T-cell (primary cell): ENCODE data around the gene IFT25. TPM values are rescaled to one million over a fixed set of nuclear protein-coding genes. Genes with fewer than 3 reads are reported as not detected.
A peak's percentile ranks its signal among the peaks of the same experiment; 100 is the strongest.

Experiments
- ATAC-seq, 4 experiments: fragments of 200-7000 bp in 3 of 4; fragments of 150-1000 bp in 1 of 4; cut with Tn5 transposase; replicated peaks in 1 of 4; 1 replicate in 3 of 4; 2 replicates in 1 of 4; pipeline ENCODE4 v1.10.0; 2021; ENCODE audit warnings: moderate library complexity in 3 of 4, mild to moderate bottlenecking in 2 of 4, moderate number of reproducible peaks in 1 of 4
- CTCF ChIA-PET, 2 donors: fragments of 300-600 bp; sonication (Branson Sonifier 250); formaldehyde crosslinking; loops; one replicate each; lab custom pipeline; 2022; ENCODE audit warnings: antibody characterized with exemption in 2 of 2; lab: Charles Lee
- POLR2A ChIA-PET, 2 donors: fragments of 300-600 bp; sonication (Branson Sonifier 250); formaldehyde crosslinking; loops; one replicate each; lab custom pipeline; 2022; ENCODE audit warnings: antibody characterized with exemption in 2 of 2; lab: Charles Lee
- DNase-seq, 35 experiments: peaks; one replicate each; pipeline versions ENCODE4 v3.0.0 to v3.0.0-alpha.2; 2013 to 2023
- H3K27ac ChIP-seq: one replicate; pipeline ENCODE4 v1.5.1; 2013; ENCODE audit warnings: low read length
- H3K27me3 ChIP-seq, 2 experiments: replicated peaks in 1 of 2; 1 replicate in 1 of 2; 2 replicates in 1 of 2; pipeline versions ENCODE4 v1.6.1 to v1.7.0; 2013; ENCODE audit warnings: low read length in 1 of 2, mixed read lengths in 1 of 2; ENCODE audit not compliant: control insufficient read depth in 2 of 2, insufficient read depth in 2 of 2; ENCODE audit errors: extremely low read depth in 1 of 2
- H3K36me3 ChIP-seq, 2 donors: 1 replicate in 1 of 2; 2 replicates in 1 of 2; pipeline versions ENCODE4 v1.6.1 to v1.7.0; 2013; ENCODE audit warnings: low read length in 1 of 2; ENCODE audit not compliant: control insufficient read depth in 2 of 2, insufficient read depth in 1 of 2; ENCODE audit errors: extremely low read depth in 1 of 2
- H3K4me1 ChIP-seq, 2 experiments: 1 replicate in 1 of 2; 2 replicates in 1 of 2; pipeline versions ENCODE4 v1.6.1 to v1.7.0; 2013; ENCODE audit warnings: low read length in 2 of 2, mixed read lengths in 1 of 2; ENCODE audit not compliant: insufficient read depth in 2 of 2, control insufficient read depth in 1 of 2; ENCODE audit errors: extremely low read depth in 1 of 2
- H3K4me3 ChIP-seq, 2 donors: 1 replicate in 1 of 2; 2 replicates in 1 of 2; pipeline versions ENCODE4 v1.5.1 to v1.7.0; 2013; ENCODE audit warnings: mild to moderate bottlenecking in 2 of 2, low read length in 1 of 2, moderate library complexity in 1 of 2; ENCODE audit not compliant: control insufficient read depth in 1 of 2; ENCODE audit errors: extremely low read depth in 1 of 2
- H3K9me3 ChIP-seq: 2 replicates; pipeline ENCODE4 v1.7.0; 2013
- H3K27ac Mint-ChIP-seq, 2 donors: one replicate each; pipeline ENCODE4 v1.8.0; 2020 to 2021; ENCODE audit warnings: mild to moderate bottlenecking in 2 of 2, mixed read lengths in 2 of 2
- H3K27me3 Mint-ChIP-seq, 2 donors: one replicate each; pipeline ENCODE4 v1.8.0; 2021 to 2022; ENCODE audit warnings: mixed read lengths in 2 of 2
- H3K36me3 Mint-ChIP-seq: one replicate; pipeline ENCODE4 v1.8.0; 2021; ENCODE audit warnings: mixed read lengths
- H3K4me1 Mint-ChIP-seq, 3 donors: one replicate each; pipeline ENCODE4 v1.8.0; 2020 to 2022; ENCODE audit warnings: mixed read lengths in 3 of 3, mild to moderate bottlenecking in 1 of 3
- H3K4me3 Mint-ChIP-seq, 3 donors: one replicate each; pipeline ENCODE4 v1.8.0; 2020 to 2022; ENCODE audit warnings: mild to moderate bottlenecking in 3 of 3, mixed read lengths in 3 of 3, moderate library complexity in 3 of 3
- H3K9me3 Mint-ChIP-seq, 3 donors: one replicate each; pipeline ENCODE4 v1.8.0; 2020 to 2022; ENCODE audit warnings: mixed read lengths in 3 of 3
- WGBS: methylation state at CpG from one replicate; pipeline ENCODE4 v1.1.5; 2013; ENCODE audit warnings: missing lambda C conversion rate; ENCODE audit not compliant: insufficient coverage; 5-methylcytosine and 5-hydroxymethylcytosine counted together
- total RNA-seq, 35 experiments: library from RNA in 6 of 35; stranded (reverse) in 6 of 35; fragments of 120-200 nt in 1 of 35; gene quantifications; one replicate each; pipeline versions ENCODE4 v1.2.1 to v1.2.4 and lab custom pipeline; 2013 to 2026

Gene IFT25
- total RNA-seq, 5 donors from 2014 or later (not counting 1 experiment from before 2014, with no cell fraction given), result 24.5 to 33.1 (median 31.2) TPM

DNA sequence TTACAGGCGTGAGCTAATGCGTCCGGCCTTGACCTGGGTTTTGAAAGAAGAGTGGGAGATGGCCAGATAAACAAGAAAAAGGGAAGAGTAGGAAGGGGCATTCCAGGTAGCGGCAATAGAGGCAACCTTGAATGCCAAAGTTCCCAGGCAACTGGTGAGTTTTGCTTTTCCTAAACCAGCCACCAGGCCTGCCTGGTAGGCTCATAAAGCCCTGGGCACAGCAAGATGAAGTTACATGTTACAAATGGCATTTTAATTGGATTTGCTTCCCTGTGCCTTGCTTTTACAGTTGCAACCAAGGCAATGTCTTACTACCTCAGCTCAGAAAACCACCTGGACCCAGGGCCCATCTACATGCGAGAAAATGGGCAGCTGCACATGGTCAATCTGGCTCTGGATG lies 6.2 kb upstream of the IFT25 start:
- no peak overlapping the region for H3K4me3 Mint-ChIP-seq
- H3K4me1 ChIP-seq, result peaks cover 2 to 6% of the 10 kb centered on the region in 2 experiments
- H3K27me3 Mint-ChIP-seq, result no peaks in the 10 kb centered on the region
- peaks cover 17 to 22% (median 20%) of the 10 kb centered on the region in 3 donors for H3K4me1 Mint-ChIP-seq
- H3K9me3 ChIP-seq, result no peaks in the 10 kb centered on the region
- DNase-seq (no peak), ATAC-seq (no peak)
- CTCF ChIA-PET, result interaction anchor here in 1 of 2 donors (0.5 kb wide), 1 partner anchor 129 kb away, joined by 3 read pairs; no protein-coding TSS in a partner anchor
- H3K36me3 Mint-ChIP-seq, result peaks cover 13% of the 10 kb centered on the region
- 88% methylated on average over 4 of the region's 5 CpGs for WGBS
- H3K27ac ChIP-seq, result no peak overlapping the region
- POLR2A ChIA-PET, result no interaction called here
- H3K36me3 ChIP-seq, result peaks cover 0 to 12% of the 10 kb centered on the region in 2 donors
- no peak overlapping the region for H3K4me3 ChIP-seq
- no peaks in the 10 kb centered on the region for H3K27me3 ChIP-seq
- H3K9me3 Mint-ChIP-seq, result no peaks in the 10 kb centered on the region
- H3K27ac Mint-ChIP-seq, result no peak overlapping the region

DNA sequence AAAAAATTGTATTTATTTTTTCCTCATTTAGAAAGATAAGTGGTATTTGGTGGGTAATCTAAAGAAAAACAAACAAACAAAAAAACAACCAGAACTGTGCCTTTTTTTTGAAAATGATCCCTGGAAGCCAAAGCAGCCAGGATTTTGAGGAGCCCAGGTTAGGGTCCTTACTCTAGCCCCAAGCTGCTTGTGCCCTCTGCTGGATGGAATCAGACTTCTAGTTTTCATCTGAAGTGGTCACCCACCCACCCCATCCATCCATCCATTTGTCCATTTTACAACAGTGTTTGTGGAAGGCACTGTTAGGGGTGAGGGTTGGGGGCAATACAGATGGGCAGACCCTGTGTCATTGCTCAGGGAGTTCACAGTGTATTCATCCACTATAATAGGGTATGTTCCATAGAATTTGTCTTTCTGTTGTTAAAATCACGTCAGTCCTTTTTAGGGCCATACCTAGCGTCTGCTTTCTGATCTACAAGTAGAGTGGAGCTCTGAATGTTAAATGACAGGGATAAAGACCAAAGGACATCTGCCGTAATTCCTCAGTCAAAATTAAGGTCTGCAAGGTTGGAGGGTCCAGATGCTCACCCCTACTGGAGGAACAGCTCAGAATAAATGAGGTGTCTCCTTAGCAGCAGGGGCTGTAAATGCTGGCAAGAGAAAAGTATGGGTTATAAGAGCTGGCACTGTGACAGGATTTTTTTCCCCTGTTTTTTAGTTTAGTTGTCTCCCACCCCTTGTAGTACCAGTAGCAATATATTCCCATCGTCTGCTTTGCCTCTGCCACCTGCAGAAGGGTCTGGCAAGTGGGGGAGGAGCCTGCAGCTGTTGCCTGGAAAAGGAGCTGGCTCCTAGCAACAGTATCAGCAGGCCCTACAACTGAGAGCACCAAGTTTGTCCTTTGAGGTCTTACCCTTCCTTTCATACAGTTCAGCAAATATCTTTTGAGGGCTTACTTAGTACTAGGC lies 3.8 kb upstream of the IFT25 start:
- ChIA-PET POLR2A (no interaction called here), CTCF (interaction anchor here in 1 of 2 donors (1.2 to 2.8 kb wide), 4 partner anchors 9 to 104 kb away, joined by 4 to 22 read pairs (median 8); partner anchors contain the start of genes TCEANC2 and TMEM59)
- Mint-ChIP-seq H3K36me3 (peaks cover 13% of the 10 kb centered on the region), H3K27me3 (no peaks in the 10 kb centered on the region), H3K27ac (no peak overlapping the region), H3K4me1 (peaks cover 28 to 33% (median 31%) of the 10 kb centered on the region in 3 donors), H3K4me3 (no peak overlapping the region), H3K9me3 (no peaks in the 10 kb centered on the region)
- H3K9me3 ChIP-seq, result no peaks in the 10 kb centered on the region
- peaks cover 0 to 7% of the 10 kb centered on the region in 2 donors for H3K36me3 ChIP-seq
- no peaks in the 10 kb centered on the region for H3K27me3 ChIP-seq
- no peak overlapping the region for H3K27ac ChIP-seq
- H3K4me3 ChIP-seq, result no peak overlapping the region
- peaks cover 7 to 17% of the 10 kb centered on the region in 2 experiments for H3K4me1 ChIP-seq
- WGBS, result 100% methylated on average over 1 of the region's 4 CpGs
- no peak for ATAC-seq
- peak in 3 of 35 experiments; percentile 11 to 48 (median 14) for DNase-seq

DNA sequence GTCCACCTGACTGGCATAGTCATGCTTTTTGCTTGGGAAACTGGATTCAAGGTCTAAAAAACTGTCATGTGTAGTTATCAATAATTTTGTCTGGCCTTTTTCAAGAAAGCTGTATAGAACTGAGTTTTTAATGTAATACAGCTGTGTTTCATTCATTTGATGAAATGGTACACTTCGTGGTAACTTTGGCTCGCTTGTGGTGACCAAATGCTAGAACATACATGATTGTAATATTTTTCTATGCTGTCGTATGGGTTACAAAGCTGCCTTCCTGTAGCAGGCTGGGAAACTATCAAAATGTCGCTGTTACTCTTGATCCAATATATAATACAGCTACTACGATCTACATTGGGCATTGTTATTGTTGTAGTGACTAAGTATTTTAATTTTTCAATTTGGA lies 2.8 kb upstream of the IFT25 start:
- Histone ChIP-seq H3K27ac (no peak overlapping the region), H3K4me3 (no peak overlapping the region), H3K36me3 (peaks cover 0 to 7% of the 10 kb centered on the region in 2 donors), H3K4me1 (peaks cover 7 to 27% of the 10 kb centered on the region in 2 experiments), H3K27me3 (no peaks in the 10 kb centered on the region), H3K9me3 (no peaks in the 10 kb centered on the region)
- DNase-seq (no peak), ATAC-seq (no peak)
- H3K36me3 Mint-ChIP-seq, result peaks cover 8% of the 10 kb centered on the region
- CTCF ChIA-PET, result interaction anchor here (0.8 to 2.8 kb wide), 7 partner anchors 8 to 88 kb away, joined by 3 to 22 read pairs (median 5); no protein-coding TSS in a partner anchor
- no peaks in the 10 kb centered on the region for H3K27me3 Mint-ChIP-seq
- WGBS, result no CpG with 5 or more reads among the region's 5 CpGs
- H3K4me3 Mint-ChIP-seq, result peak overlapping the region; percentile 17 to 96 (median 21)
- H3K4me1 Mint-ChIP-seq, result peaks cover 38 to 43% (median 41%) of the 10 kb centered on the region in 3 donors
- no peak overlapping the region for H3K27ac Mint-ChIP-seq
- POLR2A ChIA-PET, result interaction anchor here (0.5 to 0.7 kb wide), 2 partner anchors 89 to 104 kb away, joined by 3 to 4 read pairs; no protein-coding TSS in a partner anchor
- no peaks in the 10 kb centered on the region for H3K9me3 Mint-ChIP-seq

DNA sequence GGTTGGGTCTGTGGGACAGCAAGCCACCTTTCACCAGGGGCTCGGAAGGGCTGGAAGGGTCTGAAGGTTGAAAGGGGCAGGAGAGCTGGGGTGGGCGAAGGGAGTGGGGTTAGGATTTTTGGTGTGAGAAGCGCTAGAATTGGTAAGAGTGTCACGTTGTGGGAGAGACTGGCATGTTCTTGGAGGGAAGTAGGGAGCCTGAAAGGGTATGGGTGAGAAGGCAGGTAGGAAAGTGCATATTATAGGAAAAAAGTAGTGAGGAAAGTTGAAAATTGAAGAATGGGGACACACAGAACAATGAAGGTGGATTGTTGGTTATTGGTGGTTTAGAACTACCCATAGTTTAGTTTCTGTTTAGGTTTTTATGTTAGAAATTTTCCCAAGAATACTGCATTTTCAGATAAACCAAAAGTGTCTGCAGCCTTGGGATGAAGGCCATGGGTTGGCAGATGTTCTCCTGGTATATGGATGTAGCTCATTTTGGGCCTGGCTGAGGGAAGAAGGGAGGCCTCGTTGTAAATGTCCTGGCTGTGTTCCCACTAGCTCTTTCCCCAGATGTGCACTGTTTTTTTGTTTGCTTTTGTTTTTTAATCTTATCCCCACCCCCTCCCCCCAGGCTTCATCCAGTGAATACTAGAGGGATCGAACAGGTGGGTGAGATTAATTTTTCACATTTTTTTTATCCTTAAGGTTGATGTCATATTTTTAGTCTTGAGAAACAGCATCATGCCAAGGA lies 1.8 kb upstream of the IFT25 start:
- peak overlapping the region; percentile 65 to 96 (median 83) for H3K4me3 Mint-ChIP-seq
- CTCF ChIA-PET, result interaction anchor here (0.6 to 2.8 kb wide), 8 partner anchors 9 to 87 kb away, joined by 3 to 22 read pairs (median 4); no protein-coding TSS in a partner anchor
- peak overlapping the region; percentile 76 to 80 for H3K27ac Mint-ChIP-seq

DNA sequence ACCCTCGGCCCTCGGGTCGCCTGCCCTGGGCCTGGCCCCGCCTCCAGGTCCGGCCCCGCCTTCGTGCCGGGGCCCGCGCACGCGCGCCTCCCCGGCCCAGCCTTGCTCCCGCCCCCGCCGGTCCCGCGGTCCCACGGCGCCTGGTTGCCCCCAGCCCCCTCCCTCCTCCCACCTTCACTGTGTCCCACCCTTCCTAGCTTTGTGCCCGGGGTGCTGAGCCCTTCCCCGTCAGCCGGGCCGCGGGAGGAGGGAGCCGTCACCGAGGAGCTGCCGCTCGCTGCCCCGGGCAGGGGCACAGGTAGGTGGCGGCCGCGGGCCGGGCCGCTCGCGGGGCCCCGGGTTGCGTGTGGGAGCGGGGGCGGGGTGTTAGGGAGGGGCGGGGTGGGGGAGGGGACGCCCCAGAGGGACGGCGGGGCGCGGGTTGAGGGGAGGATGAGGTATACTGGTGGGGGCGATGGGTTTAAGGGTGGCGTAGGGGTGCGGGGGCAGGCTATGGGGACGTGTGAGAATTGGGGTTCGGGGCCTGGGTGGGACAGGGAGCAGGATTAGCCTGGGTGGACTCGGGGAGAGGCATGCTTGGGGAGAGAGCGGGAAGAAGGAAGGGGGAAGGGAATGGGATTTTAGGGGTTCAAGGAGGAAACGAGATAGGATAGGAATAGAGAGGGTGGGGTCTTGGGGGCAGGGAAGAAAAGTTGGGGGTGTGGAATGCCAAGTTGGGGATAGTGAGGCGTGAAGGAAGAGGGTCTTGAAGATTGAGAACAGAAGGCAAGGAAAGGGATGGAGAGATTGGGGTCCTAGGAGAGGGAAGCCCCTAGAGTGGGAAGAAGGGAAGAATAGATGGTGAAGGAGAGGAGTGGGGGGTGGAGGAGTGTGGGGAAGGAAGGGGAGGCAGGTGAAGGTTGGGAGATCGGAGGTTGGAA lies 1.0 kb upstream of the IFT25 start, which contains the start of gene LRRC42:
LRRC42 (plus strand) TSS at position 99 of the 920 bp plus-strand sequence. CDS start 5,650 bp downstream, outside the sequence.
- Histone ChIP-seq H3K4me1 (peaks cover 7 to 29% of the 10 kb centered on the region in 2 experiments), H3K27ac (peak within 1 kb of the TSS; percentile 75), H3K4me3 (peak within 1 kb of the TSS; percentile 76 to 84), H3K9me3 (no peaks in the 10 kb centered on the region), H3K27me3 (no peaks in the 10 kb centered on the region), H3K36me3 (no peaks in the 10 kb centered on the region)
- no peaks in the 10 kb centered on the region for H3K27me3 Mint-ChIP-seq
- peak within 1 kb of the TSS; percentile 93 to 96 (median 96) for H3K4me3 Mint-ChIP-seq
- H3K9me3 Mint-ChIP-seq, result no peaks in the 10 kb centered on the region
- CTCF ChIA-PET, result interaction anchor here (0.5 to 2.7 kb wide), 13 partner anchors 10 to 143 kb away, joined by 3 to 47 read pairs (median 4); partner anchors contain the start of genes NDC1 (in 1 of the 2) and YIPF1 (in 1 of the 2)
- peaks cover 47 to 57% (median 52%) of the 10 kb centered on the region in 3 donors for H3K4me1 Mint-ChIP-seq
- 3% methylated on average over 33 of the region's 58 CpGs for WGBS
- POLR2A ChIA-PET, result interaction anchor here (0.6 to 1.3 kb wide), 7 partner anchors 10 to 106 kb away, joined by 3 to 9 read pairs (median 6); partner anchors contain the start of genes TCEANC2 (in 1 of the 2) and TMEM59 (in 1 of the 2)
- H3K27ac Mint-ChIP-seq, result peak within 1 kb of the TSS; percentile 91 to 94
- peak; percentile 73 to 77 (median 74) for ATAC-seq
- peak in 2 of 35 experiments; percentile 52 to 91 for DNase-seq
- no peaks in the 10 kb centered on the region for H3K36me3 Mint-ChIP-seq

More for the DNA sequence above, 1.8 kb upstream of the IFT25 start:
- Histone ChIP-seq H3K4me3 (no peak overlapping the region), H3K36me3 (peaks cover 0 to 5% of the 10 kb centered on the region in 2 donors), H3K4me1 (peaks cover 7 to 29% of the 10 kb centered on the region in 2 experiments), H3K9me3 (no peaks in the 10 kb centered on the region), H3K27me3 (no peaks in the 10 kb centered on the region), H3K27ac (no peak overlapping the region)
- POLR2A ChIA-PET, result interaction anchor here in 1 of 2 donors (0.5 kb wide), 1 partner anchor 88 kb away, joined by 3 read pairs; no protein-coding TSS in a partner anchor
- H3K9me3 Mint-ChIP-seq, result no peaks in the 10 kb centered on the region
- DNase-seq, result no peak
- 78% methylated on average over 4 of the region's 6 CpGs for WGBS
- H3K27me3 Mint-ChIP-seq, result no peaks in the 10 kb centered on the region
- H3K36me3 Mint-ChIP-seq, result peaks cover 1% of the 10 kb centered on the region
- no peak for ATAC-seq
- peaks cover 46 to 52% (median 50%) of the 10 kb centered on the region in 3 donors for H3K4me1 Mint-ChIP-seq
